ENCODE data around the gene SMARCD3. TPM values are rescaled to one million over a fixed set of nuclear protein-coding genes. Genes with fewer than 3 reads are reported as not detected.

SMARCD3 gene
- polyA plus RNA-seq, 3 donors = 104 to 183 (median 112) TPM

DNA sequence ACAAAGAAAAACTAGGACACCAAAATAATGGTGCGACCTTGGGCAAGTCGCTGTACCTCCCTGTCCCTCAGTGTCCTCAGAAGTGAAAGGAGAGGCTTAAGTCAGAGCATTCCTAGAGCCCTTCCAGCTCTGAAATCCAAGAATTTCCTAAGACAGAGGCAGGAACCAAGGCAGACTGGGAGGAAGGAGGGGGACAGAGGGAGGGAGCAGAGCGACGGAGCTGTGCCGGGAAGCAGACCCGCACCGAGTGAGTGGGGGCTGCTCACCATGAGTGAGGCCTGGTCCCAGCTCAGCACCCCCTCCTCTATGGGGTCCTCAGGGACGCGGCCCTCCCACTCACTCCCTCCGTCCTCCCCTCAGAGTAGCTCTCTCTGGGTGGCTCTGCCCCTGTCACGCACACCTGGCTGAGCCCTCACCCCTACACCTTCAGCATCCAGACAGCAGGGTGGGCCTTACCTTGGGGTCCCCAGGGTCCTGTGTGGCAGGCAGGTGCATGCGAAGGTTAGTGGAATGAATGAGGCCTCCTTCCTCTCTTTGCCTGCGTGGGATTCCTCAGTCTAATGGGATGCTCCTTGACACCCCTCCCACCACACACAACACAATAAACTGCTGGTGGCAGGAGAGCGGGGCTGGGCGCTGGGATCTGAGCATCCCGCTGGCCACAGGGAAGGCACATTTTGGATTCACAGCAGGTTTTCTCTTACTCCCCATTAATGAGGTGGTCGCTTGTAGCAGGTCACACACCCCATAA lies 4.6 kb upstream of the SMARCD3 start:
- no peak overlapping the region for H3K27ac Mint-ChIP-seq
- TF ChIP-seq, protein P1, sequence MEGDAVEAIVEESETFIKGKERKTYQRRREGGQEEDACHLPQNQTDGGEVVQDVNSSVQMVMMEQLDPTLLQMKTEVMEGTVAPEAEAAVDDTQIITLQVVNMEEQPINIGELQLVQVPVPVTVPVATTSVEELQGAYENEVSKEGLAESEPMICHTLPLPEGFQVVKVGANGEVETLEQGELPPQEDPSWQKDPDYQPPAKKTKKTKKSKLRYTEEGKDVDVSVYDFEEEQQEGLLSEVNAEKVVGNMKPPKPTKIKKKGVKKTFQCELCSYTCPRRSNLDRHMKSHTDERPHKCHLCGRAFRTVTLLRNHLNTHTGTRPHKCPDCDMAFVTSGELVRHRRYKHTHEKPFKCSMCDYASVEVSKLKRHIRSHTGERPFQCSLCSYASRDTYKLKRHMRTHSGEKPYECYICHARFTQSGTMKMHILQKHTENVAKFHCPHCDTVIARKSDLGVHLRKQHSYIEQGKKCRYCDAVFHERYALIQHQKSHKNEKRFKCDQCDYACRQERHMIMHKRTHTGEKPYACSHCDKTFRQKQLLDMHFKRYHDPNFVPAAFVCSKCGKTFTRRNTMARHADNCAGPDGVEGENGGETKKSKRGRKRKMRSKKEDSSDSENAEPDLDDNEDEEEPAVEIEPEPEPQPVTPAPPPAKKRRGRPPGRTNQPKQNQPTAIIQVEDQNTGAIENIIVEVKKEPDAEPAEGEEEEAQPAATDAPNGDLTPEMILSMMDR (IDR thresholded peaks at IDR 0.05) = no peak

DNA sequence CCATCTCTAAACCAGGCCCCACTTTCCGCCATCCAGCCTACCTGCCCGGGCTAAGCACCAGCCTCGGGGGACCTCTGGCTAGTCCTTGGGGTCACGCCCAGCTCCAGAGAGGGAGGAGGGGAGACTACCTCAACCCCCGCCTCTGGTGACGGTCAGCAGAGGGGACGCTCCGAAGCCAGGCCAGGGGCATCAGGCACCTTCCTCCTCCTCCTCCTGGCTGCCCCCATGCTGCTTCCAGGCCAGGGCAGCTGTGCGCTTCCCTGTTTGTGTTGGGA lies 4.0 kb upstream of the SMARCD3 start:
- no peaks in the 10 kb centered on the region for H3K36me3 ChIP-seq (replicated peaks in 1 of 2; ENCODE audit: control insufficient read depth in 1 of 2, insufficient read depth in 2 of 2, low read length in 2 of 2)
- peaks cover 29 to 38% of the 10 kb centered on the region in 2 donors for H3K4me1 ChIP-seq (ENCODE audit: control insufficient read depth in 1 of 2, insufficient read depth in 2 of 2, low read length in 2 of 2)
- H3K9ac ChIP-seq (ENCODE audit: insufficient read depth, low read length, poor library complexity, severe bottlenecking) = no peak overlapping the region
- intact Hi-C loops (cut with micrococcal nuclease) = loop anchor here (5.0 kb wide), 1 partner anchor 50 kb away; no protein-coding TSS in a partner anchor
- Mint-ChIP-seq H3K36me3 (peaks cover 24 to 55% of the 10 kb centered on the region in 2 donors), H3K9me3 (peaks cover 0 to 15% (median 13%) of the 10 kb centered on the region in 7 donors), H3K27ac (no peak overlapping the region), H3K27me3 (ENCODE audit: low read depth in 3 of 3) (peaks cover 60 to 78% (median 69%) of the 10 kb centered on the region in 3 donors), H3K4me1 (peaks cover 44% of the 10 kb centered on the region), H3K4me3 (peak overlapping the region; percentile 63 to 91)
- no peak overlapping the region for H2AFZ ChIP-seq (ENCODE audit: insufficient read depth, low read depth, low read length, poor library complexity, severe bottlenecking)
- no peak overlapping the region for H3K27ac ChIP-seq (ENCODE audit: low read depth in 1 of 2, low read length in 2 of 2)
- no peaks in the 10 kb centered on the region for H3K79me2 ChIP-seq (ENCODE audit: insufficient read depth, low read length)
- H3K27me3 ChIP-seq (ENCODE audit: control insufficient read depth in 2 of 2, insufficient read depth in 2 of 2, low read length in 2 of 2) = peaks cover 35 to 55% of the 10 kb centered on the region in 2 donors
- peak overlapping the region; percentile 67 for H3K4me2 ChIP-seq (replicated peaks; ENCODE audit: extremely low read depth, low read length, poor library complexity, severe bottlenecking)
- DNase-seq = no peak
- H3K9me3 ChIP-seq (replicated peaks in 1 of 2; ENCODE audit: control insufficient read depth in 1 of 2, insufficient read depth in 1 of 2, low read length in 2 of 2) = peaks cover 0 to 8% of the 10 kb centered on the region in 2 donors
- peak overlapping the region in 1 of 3 experiments; percentile 59 for H3K4me3 ChIP-seq (replicated peaks in 1 of 3; ENCODE audit: low read depth in 2 of 3, low read length in 3 of 3)
- no CpG with 5 or more reads among the region's 9 CpGs for WGBS (ENCODE audit: insufficient coverage)
- TF ChIP-seq, protein P1 (IDR thresholded peaks at IDR 0.05) = no peak
- H4K20me1 ChIP-seq (ENCODE audit: insufficient read depth, low read length) = peaks cover 89% of the 10 kb centered on the region

More for the DNA sequence above, 4.6 kb upstream of the SMARCD3 start:
- H3K27me3 ChIP-seq (ENCODE audit: control insufficient read depth in 2 of 2, insufficient read depth in 2 of 2, low read length in 2 of 2) = peaks cover 29 to 49% of the 10 kb centered on the region in 2 donors
- no peak overlapping the region for H3K4me2 ChIP-seq (replicated peaks; ENCODE audit: extremely low read depth, low read length, poor library complexity, severe bottlenecking)
- H3K4me1 ChIP-seq (ENCODE audit: control insufficient read depth in 1 of 2, insufficient read depth in 2 of 2, low read length in 2 of 2) = peaks cover 22 to 32% of the 10 kb centered on the region in 2 donors
- no peak overlapping the region for H3K9ac ChIP-seq (ENCODE audit: insufficient read depth, low read length, poor library complexity, severe bottlenecking)
- H3K27me3 Mint-ChIP-seq (ENCODE audit: low read depth in 3 of 3) = peaks cover 55 to 78% (median 63%) of the 10 kb centered on the region in 3 donors
- H3K36me3 ChIP-seq (replicated peaks in 1 of 2; ENCODE audit: control insufficient read depth in 1 of 2, insufficient read depth in 2 of 2, low read length in 2 of 2) = no peaks in the 10 kb centered on the region
- H3K9me3 ChIP-seq (replicated peaks in 1 of 2; ENCODE audit: control insufficient read depth in 1 of 2, insufficient read depth in 1 of 2, low read length in 2 of 2) = peaks cover 0 to 8% of the 10 kb centered on the region in 2 donors
- H3K36me3 Mint-ChIP-seq = peaks cover 31 to 61% of the 10 kb centered on the region in 2 donors
- H3K4me3 ChIP-seq (replicated peaks in 1 of 3; ENCODE audit: low read depth in 2 of 3, low read length in 3 of 3) = no peak overlapping the region
- WGBS (ENCODE audit: insufficient coverage) = 98% methylated on average over 7 of the region's 17 CpGs
- peaks cover 38% of the 10 kb centered on the region for H3K4me1 Mint-ChIP-seq
- DNase-seq = no peak
- intact Hi-C loops (cut with micrococcal nuclease) = loop anchor here (5.0 kb wide), 1 partner anchor 49 kb away; no protein-coding TSS in a partner anchor
- no peaks in the 10 kb centered on the region for H3K79me2 ChIP-seq (ENCODE audit: insufficient read depth, low read length)
- peaks cover 89% of the 10 kb centered on the region for H4K20me1 ChIP-seq (ENCODE audit: insufficient read depth, low read length)
- H3K27ac ChIP-seq (ENCODE audit: low read depth in 1 of 2, low read length in 2 of 2) = no peak overlapping the region
- peak overlapping the region in 1 of 2 donors; percentile 91 for H3K4me3 Mint-ChIP-seq
- no peak overlapping the region for H2AFZ ChIP-seq (ENCODE audit: insufficient read depth, low read depth, low read length, poor library complexity, severe bottlenecking)
- H3K9me3 Mint-ChIP-seq = peaks cover 0 to 15% (median 12%) of the 10 kb centered on the region in 7 donors

All from CD14-positive monocyte (primary cell).